Naive thymus-derived CD8-positive, alpha-beta T cell (primary cell): Measurements from ENCODE around the gene BMPR2. TPM values are rescaled to one million over a fixed set of nuclear protein-coding genes. Genes with fewer than 3 reads are reported as not detected.
A peak's percentile ranks its signal among the peaks of the same experiment; 100 is the strongest.
"Not testable (repeated sequence)": the region's sequence is repeated elsewhere in the genome, so short reads cannot be mapped to it uniquely, and the experiment has no call there.

ENCODE experiments used
- ATAC-seq, 2 donors: fragments of 150-1000 bp; cut with Tn5 transposase in 1 of 2; sonication (Bioruptor Pico), chemical (Tn5 transposase) in 1 of 2; 1 replicate in 1 of 2; 2 replicates in 1 of 2; pipeline ENCODE4 v1.10.0; 2021; ENCODE audit warnings: mild to moderate bottlenecking in 2 of 2, moderate library complexity in 2 of 2
- POLR2A ChIA-PET: fragments of 350-600 bp; sonication (Branson Sonifier 250); formaldehyde crosslinking; loops from one replicate; lab custom pipeline; 2021; ENCODE audit warnings: antibody characterized with exemption; lab: Charles Lee
- DNase-seq, 10 donors: peaks; one replicate each; pipeline versions ENCODE4 v3.0.0 to v3.0.0-alpha.2; 2020 to 2022
- H3K27ac Mint-ChIP-seq, 10 donors: one replicate each; pipeline ENCODE4 v1.8.0; 2020 to 2022; ENCODE audit warnings: mild to moderate bottlenecking in 10 of 10, mixed read lengths in 10 of 10, moderate library complexity in 4 of 10, inconsistent platforms in 1 of 10
- H3K27me3 Mint-ChIP-seq, 5 donors: one replicate each; pipeline ENCODE4 v1.8.0; 2021 to 2022; ENCODE audit warnings: mixed read lengths in 5 of 5
- H3K36me3 Mint-ChIP-seq, 3 donors: one replicate each; pipeline ENCODE4 v1.8.0; 2020 to 2022; ENCODE audit warnings: mixed read lengths in 3 of 3, mild to moderate bottlenecking in 2 of 3, inconsistent platforms in 1 of 3
- H3K4me1 Mint-ChIP-seq, 4 donors: one replicate each; pipeline ENCODE4 v1.8.0; 2021 to 2022; ENCODE audit warnings: mixed read lengths in 4 of 4
- H3K4me3 Mint-ChIP-seq, 10 donors: one replicate each; pipeline ENCODE4 v1.8.0; 2020 to 2022; ENCODE audit warnings: mild to moderate bottlenecking in 10 of 10, mixed read lengths in 10 of 10, moderate library complexity in 6 of 10, inconsistent platforms in 1 of 10
- H3K9me3 Mint-ChIP-seq, 9 donors: one replicate each; pipeline ENCODE4 v1.8.0; 2020 to 2022; ENCODE audit warnings: mixed read lengths in 9 of 9, mild to moderate bottlenecking in 3 of 9, inconsistent platforms in 1 of 9, moderate library complexity in 1 of 9
- polyA plus RNA-seq, 3 donors: library from polyadenylated mRNA; unstranded; fragments of 300-500 nt; fragmentation: Illumina TruSeq; gene quantifications; one replicate each; pipeline ENCODE4 v1.2.3, GENCODE V29; 2021
- total RNA-seq, 8 experiments: library from RNA in 2 of 8; stranded (reverse) in 2 of 8; gene quantifications; one replicate each; pipeline ENCODE4 v1.2.3 and lab custom pipeline; 2021 to 2026

The BMPR2 gene
- total and polyA plus RNA-seq, 5 experiments from 2014 or later = 3.0 to 35.4 (median 4.6) TPM

DNA sequence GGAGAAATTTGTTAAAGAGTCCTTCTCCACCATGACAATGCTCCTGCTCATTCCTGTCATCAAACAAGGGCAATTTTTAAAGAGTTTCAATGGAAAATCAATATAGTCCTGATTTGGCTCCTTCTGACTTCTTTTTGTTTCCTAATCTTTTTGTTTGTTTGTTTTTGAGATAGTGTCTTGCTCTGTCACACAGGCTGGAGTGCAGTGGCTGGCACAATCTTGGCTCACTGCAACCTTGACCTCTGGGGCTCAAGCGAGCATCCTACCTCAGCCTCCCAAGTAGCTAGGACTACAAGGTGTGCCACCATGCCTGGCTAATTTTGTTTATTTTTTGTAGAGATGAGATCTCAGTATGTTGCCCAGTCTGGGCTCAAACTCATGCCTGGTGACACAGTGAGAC, 58.3 kb downstream of the BMPR2 start:
- Mint-ChIP-seq H3K27me3 (no peaks in the 10 kb centered on the region), H3K4me1 (peaks cover 0 to 6% (median under 1%) of the 10 kb centered on the region in 4 donors), H3K9me3 (peaks cover 0 to 3% (median under 1%) of the 10 kb centered on the region in 9 donors), H3K4me3 (no peak overlapping the region), H3K27ac (peak overlapping the region in 2 of 10 donors; percentile 69 to 83), H3K36me3 (peaks cover under 1 to 3% (median 2%) of the 10 kb centered on the region in 3 donors)
- DNase-seq (no peak), ATAC-seq (no peak)
- POLR2A ChIA-PET = no interaction called here

DNA sequence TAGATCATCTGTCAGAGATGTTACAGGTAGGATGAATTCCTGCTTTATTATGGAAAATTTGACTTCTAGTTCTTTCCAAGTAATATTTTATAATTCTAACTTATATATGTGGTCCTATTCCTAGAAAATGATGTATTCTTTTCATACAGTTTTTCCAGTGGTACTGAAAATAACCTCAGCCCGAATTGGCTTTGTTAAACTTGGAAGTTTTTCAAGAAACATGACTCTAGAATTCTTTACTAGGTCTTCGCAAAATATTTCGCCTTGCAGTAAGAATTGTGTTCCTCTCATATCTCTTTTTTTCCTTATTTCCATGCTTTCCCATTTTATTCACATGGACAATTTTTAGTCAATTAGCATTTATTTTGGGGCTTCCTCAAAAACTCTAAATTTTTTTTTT, 60.5 kb downstream of the BMPR2 start:
- Mint-ChIP-seq H3K27me3 (no peaks in the 10 kb centered on the region), H3K36me3 (peaks cover 0 to 3% (median 0%) of the 10 kb centered on the region in 3 donors), H3K9me3 (no peaks in the 10 kb centered on the region), H3K27ac (no peak overlapping the region), H3K4me3 (no peak overlapping the region), H3K4me1 (peaks cover 0 to 6% (median under 1%) of the 10 kb centered on the region in 4 donors)
- no peak for DNase-seq
- no peak for ATAC-seq
- POLR2A ChIA-PET = no interaction called here

DNA sequence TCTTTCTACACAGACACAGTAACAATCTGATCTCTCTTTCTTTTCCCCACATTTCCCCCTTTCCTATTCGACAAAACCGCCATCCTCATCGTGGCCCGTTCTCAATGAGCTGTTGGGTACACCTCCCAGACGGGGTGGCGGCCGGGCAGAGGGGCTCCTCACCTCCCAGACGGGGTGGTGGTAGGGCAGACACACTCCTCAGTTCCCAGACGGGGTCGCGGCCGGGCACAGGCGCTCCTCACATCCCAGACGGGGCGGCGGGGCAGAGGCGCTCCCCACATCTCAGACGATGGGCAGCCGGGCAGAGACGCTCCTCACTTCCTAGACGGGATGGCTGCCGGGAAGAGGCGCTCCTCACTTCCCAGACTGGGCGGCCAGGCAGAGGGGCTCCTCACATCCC, 64.0 kb downstream of the BMPR2 start:
- H3K4me3 Mint-ChIP-seq, POLR2A ChIA-PET, H3K27ac Mint-ChIP-seq, DNase-seq, ATAC-seq, H3K4me1 Mint-ChIP-seq, H3K36me3 Mint-ChIP-seq, H3K27me3 Mint-ChIP-seq, H3K9me3 Mint-ChIP-seq: not testable (repeated sequence)

DNA sequence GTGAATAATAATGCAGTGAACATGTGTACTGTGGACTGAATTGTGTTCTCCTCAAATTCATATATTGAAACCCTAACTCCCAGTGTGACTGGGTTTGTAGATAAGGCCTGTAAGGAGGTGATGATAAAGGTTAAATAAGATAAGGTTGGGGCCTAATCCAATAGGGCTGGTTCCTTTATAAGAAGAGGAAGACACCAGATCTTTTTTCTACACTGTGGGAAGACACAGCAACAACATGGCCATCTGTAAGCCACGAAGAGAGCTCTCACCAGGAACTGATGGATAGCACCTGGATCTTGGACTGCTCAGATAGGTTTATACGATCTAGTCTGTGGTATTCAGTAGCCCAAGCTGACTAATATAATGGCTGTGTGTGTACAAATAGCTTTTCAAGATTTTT, 66.8 kb downstream of the BMPR2 start:
- Mint-ChIP-seq H3K4me3 (no peak overlapping the region), H3K4me1 (peaks cover 2 to 7% (median 4%) of the 10 kb centered on the region in 4 donors), H3K27me3 (no peaks in the 10 kb centered on the region), H3K9me3 (no peaks in the 10 kb centered on the region), H3K27ac (no peak overlapping the region), H3K36me3 (peaks cover 0 to 3% (median 2%) of the 10 kb centered on the region in 3 donors)
- no peak for DNase-seq
- no peak for ATAC-seq
- POLR2A ChIA-PET = no interaction called here

DNA sequence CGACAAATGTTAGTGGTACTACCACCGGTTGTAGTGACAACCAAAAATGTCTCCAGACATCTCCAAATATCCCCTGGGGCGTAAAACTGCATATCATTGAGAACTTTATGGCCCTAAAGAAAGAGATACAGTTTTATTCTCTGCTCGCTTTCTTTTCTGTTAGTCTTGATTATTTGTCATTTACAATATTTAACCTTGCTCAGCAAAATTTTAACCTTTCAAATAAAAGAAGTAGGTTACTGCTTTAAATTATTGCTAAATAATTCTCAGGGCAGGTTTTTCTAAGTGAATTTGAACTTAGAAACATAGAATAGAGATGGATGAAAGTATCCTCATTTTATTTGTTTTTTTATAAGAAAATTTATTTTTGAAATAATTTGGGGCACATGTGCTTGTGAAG, 67.9 kb downstream of the BMPR2 start:
- no peak overlapping the region for H3K27ac Mint-ChIP-seq
- no peaks in the 10 kb centered on the region for H3K9me3 Mint-ChIP-seq
- POLR2A ChIA-PET = no interaction called here
- peaks cover 3 to 7% (median 4%) of the 10 kb centered on the region in 4 donors for H3K4me1 Mint-ChIP-seq
- ATAC-seq (no peak), DNase-seq (no peak)
- H3K36me3 Mint-ChIP-seq = peaks cover 4 to 5% (median 4%) of the 10 kb centered on the region in 3 donors
- no peaks in the 10 kb centered on the region for H3K27me3 Mint-ChIP-seq
- no peak overlapping the region for H3K4me3 Mint-ChIP-seq

DNA sequence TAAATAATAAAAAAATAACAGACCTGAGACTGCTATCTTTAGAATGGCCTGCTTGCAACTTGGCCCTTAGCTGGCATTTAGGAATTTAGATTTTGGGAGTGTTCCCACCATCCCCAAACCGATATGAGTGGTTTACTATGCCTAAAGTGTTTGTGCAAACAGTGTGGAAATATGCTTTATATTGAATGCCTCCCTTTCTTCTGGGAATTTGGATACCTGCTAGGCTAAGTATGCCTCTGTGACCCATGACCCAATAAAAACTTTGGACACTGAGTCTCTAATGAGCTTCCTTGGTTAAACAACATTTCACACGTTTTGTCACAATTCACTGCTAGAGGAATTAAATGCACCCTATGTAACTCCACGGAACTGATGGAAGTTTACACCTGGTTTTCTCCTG, 73.2 kb downstream of the BMPR2 start:
- Mint-ChIP-seq H3K36me3 (peaks cover 2 to 8% (median 4%) of the 10 kb centered on the region in 3 donors), H3K4me1 (peaks cover 0 to 4% (median 0%) of the 10 kb centered on the region in 4 donors), H3K27ac (no peak overlapping the region), H3K4me3 (no peak overlapping the region), H3K9me3 (peaks cover 0 to 1% (median 0%) of the 10 kb centered on the region in 9 donors), H3K27me3 (no peaks in the 10 kb centered on the region)
- DNase-seq (no peak), ATAC-seq (no peak)
- POLR2A ChIA-PET = no interaction called here

DNA sequence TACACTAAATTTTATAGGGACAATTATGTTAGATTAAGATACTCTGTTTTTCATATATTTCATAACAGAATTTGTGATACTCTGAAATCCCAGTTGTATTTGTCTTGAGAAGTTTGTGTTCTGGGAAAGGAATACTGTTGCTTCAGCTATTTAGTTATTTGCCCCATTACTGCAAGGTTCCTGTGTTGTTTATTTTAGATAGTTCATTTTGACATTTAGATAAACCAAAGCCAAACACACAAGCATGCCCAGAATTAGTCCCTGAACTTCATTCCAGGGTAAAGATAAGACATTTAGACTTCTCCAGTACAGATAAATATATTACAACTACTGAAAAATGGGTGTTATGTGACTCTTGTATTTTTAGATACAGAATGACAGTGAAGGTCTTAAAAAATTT, 74.7 kb downstream of the BMPR2 start:
- H3K36me3 Mint-ChIP-seq = peaks cover 4 to 14% (median 4%) of the 10 kb centered on the region in 3 donors
- ATAC-seq = no peak
- no peak overlapping the region for H3K27ac Mint-ChIP-seq
- H3K4me3 Mint-ChIP-seq = no peak overlapping the region
- H3K4me1 Mint-ChIP-seq = peaks cover 0 to 4% (median 0%) of the 10 kb centered on the region in 4 donors
- POLR2A ChIA-PET = no interaction called here
- H3K27me3 Mint-ChIP-seq = no peaks in the 10 kb centered on the region
- no peak for DNase-seq
- H3K9me3 Mint-ChIP-seq = peaks cover 0 to 3% (median 0%) of the 10 kb centered on the region in 9 donors

DNA sequence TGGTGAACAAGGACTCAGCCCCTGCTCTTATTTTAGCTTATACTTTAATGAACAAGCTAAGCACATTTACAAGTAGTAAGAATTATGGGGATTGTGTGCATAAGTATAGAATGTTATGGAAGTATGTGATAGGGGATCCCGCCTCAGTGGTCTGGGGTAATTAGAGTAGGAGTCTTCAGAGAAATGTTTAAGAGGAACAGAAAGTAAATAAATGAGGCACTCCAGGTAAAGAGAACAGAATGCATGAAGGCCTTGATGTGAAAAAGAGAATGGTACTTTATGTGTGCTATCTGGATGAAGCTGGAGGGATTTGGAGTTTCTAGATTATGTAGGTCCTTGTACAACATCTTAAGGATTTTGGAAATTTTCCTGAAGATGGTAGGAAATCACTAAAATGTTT, 76.6 kb downstream of the BMPR2 start:
- Mint-ChIP-seq H3K4me1 (peaks cover 0 to 4% (median 0%) of the 10 kb centered on the region in 4 donors), H3K27ac (no peak overlapping the region), H3K9me3 (peaks cover 0 to 3% (median 0%) of the 10 kb centered on the region in 9 donors), H3K36me3 (peaks cover 4 to 14% (median 4%) of the 10 kb centered on the region in 3 donors), H3K27me3 (no peaks in the 10 kb centered on the region), H3K4me3 (no peak overlapping the region)
- POLR2A ChIA-PET = no interaction called here
- DNase-seq (no peak), ATAC-seq (no peak)

DNA sequence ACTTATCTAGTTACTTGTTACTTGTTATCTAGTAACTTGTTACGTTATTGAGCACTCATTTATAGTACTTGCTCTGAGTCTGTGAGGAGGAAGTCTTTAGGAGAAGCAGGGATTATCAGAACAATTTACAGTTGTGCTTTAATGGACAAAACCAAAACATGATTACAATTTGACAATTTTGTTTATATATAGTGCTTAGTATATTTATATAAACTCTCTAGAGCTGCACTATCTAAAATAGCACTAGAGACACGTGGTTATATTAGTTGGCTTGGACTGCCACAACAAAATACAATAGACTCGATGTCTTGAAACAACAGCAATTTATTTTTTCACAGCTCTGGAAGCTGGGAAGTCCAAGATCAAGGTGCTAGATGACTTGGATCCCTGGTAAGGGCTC, 78.4 kb downstream of the BMPR2 start:
- no peak overlapping the region for H3K4me3 Mint-ChIP-seq
- DNase-seq (no peak), ATAC-seq (no peak)
- H3K36me3 Mint-ChIP-seq = peaks cover 2 to 12% (median 4%) of the 10 kb centered on the region in 3 donors
- H3K27me3 Mint-ChIP-seq = no peaks in the 10 kb centered on the region
- H3K4me1 Mint-ChIP-seq = peaks cover 0 to 4% (median 0%) of the 10 kb centered on the region in 4 donors
- H3K9me3 Mint-ChIP-seq = peaks cover 0 to 2% (median 0%) of the 10 kb centered on the region in 9 donors
- H3K27ac Mint-ChIP-seq = no peak overlapping the region
- POLR2A ChIA-PET = no interaction called here

DNA sequence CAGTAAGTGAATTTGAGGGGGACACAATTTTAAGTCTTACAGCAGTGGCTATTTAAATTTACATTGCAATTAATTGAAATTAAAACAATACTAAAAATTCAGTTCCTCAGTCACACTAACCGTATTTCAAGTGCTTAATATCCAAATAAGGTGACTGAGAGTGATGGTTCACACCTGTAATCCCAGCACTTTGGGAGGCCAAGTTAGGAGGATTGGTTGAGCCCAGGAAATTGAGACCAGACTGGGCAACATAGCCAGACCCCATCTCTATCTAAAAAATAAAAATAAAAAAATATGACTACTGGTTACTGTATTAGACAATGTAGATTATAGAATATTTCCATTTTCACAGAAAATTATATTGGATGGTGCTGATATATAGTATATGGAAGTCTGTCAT, 79.0 kb downstream of the BMPR2 start:
- DNase-seq = no peak

DNA sequence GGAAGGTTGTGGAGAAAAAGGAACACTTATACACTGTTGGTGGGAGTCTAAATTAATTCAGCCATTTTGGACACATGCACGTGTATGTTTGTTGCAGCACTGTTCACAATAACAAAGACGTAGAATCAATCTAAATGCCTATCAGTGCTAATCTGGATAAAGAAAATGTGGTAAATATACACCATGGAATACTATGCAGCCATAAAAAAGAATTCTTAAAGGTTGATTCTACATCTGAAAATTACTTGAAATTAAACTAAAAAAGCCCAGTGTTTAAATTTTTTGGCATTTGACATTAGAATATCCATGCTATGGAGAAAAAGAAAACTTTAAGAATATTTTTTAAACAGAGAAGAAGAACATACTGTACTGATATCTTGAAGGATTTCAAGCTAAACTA, 84.0 kb downstream of the BMPR2 start:
- no peaks in the 10 kb centered on the region for H3K27me3 Mint-ChIP-seq
- no peak overlapping the region for H3K27ac Mint-ChIP-seq
- ATAC-seq = no peak
- no peak overlapping the region for H3K4me3 Mint-ChIP-seq
- H3K9me3 Mint-ChIP-seq = peaks cover 0 to 7% (median 0%) of the 10 kb centered on the region in 9 donors
- H3K4me1 Mint-ChIP-seq = peaks cover 0 to 2% (median 0%) of the 10 kb centered on the region in 4 donors
- POLR2A ChIA-PET = no interaction called here
- H3K36me3 Mint-ChIP-seq = peaks cover 5 to 11% (median 10%) of the 10 kb centered on the region in 3 donors
- DNase-seq = no peak

More for the DNA sequence above, 79.0 kb downstream of the BMPR2 start:
- POLR2A ChIA-PET = interaction anchor here (0.6 kb wide), 1 partner anchor 1253 kb away, joined by 7 read pairs; no protein-coding TSS in a partner anchor
- ATAC-seq = no peak
- peaks cover 0 to 7% (median 0%) of the 10 kb centered on the region in 9 donors for H3K9me3 Mint-ChIP-seq
- peaks cover 0 to 4% (median 0%) of the 10 kb centered on the region in 4 donors for H3K4me1 Mint-ChIP-seq
- no peak overlapping the region for H3K4me3 Mint-ChIP-seq
- no peaks in the 10 kb centered on the region for H3K27me3 Mint-ChIP-seq
- no peak overlapping the region for H3K27ac Mint-ChIP-seq
- H3K36me3 Mint-ChIP-seq = peaks cover 4 to 13% (median 5%) of the 10 kb centered on the region in 3 donors

DNA sequence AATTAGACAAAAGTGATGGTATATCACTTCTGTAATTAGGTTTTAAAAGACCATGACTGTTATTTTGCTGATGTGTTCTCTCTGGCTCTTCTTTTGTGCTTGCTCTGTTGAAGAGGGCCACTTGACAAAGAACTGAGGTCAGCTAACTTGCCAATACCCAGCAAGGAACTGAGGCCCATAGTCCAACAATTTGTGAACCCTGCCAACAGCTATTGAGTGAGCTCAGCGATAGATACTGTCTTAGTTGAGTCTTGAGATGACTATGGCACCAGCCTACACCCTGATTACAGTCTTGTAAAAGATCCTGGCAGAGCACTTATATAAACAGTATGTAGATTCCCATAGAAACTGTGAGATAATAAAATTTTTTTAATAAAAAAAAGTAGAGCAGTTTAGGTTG, 103.0 kb downstream of the BMPR2 start:
- Mint-ChIP-seq H3K27ac (peak overlapping the region in 3 of 10 donors; percentile 5 to 67 (median 34)), H3K4me3 (no peak overlapping the region), H3K27me3 (no peaks in the 10 kb centered on the region), H3K9me3 (no peaks in the 10 kb centered on the region), H3K4me1 (peaks cover 0 to 3% (median 1%) of the 10 kb centered on the region in 4 donors), H3K36me3 (peaks cover 0 to 17% (median 6%) of the 10 kb centered on the region in 3 donors)
- POLR2A ChIA-PET = no interaction called here
- DNase-seq (no peak), ATAC-seq (no peak)

DNA sequence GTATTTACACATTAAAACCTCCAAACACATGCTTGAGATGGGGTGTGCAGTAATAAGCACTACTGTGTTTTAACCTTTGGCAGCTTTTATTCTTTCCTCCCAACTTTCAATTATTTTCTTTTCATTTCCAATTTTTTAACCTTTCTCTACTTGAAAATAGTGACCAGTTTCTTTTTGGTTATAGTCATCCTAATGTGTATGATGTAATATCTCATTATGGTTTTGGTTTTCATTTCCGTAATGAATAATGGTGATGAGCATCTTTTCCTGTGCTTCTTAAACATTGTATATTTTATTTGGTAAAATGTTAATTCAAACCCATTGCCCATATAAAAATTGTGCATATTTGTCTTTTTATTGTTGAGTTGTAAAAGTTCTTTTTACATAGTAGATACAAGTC, 103.5 kb downstream of the BMPR2 start:
- ATAC-seq = no peak
- peaks cover 0 to 3% (median 1%) of the 10 kb centered on the region in 4 donors for H3K4me1 Mint-ChIP-seq
- H3K36me3 Mint-ChIP-seq = peaks cover 0 to 15% (median 6%) of the 10 kb centered on the region in 3 donors
- no peak for DNase-seq
- no peaks in the 10 kb centered on the region for H3K27me3 Mint-ChIP-seq
- no peaks in the 10 kb centered on the region for H3K9me3 Mint-ChIP-seq
- POLR2A ChIA-PET = no interaction called here
- H3K27ac Mint-ChIP-seq = no peak overlapping the region
- no peak overlapping the region for H3K4me3 Mint-ChIP-seq

DNA sequence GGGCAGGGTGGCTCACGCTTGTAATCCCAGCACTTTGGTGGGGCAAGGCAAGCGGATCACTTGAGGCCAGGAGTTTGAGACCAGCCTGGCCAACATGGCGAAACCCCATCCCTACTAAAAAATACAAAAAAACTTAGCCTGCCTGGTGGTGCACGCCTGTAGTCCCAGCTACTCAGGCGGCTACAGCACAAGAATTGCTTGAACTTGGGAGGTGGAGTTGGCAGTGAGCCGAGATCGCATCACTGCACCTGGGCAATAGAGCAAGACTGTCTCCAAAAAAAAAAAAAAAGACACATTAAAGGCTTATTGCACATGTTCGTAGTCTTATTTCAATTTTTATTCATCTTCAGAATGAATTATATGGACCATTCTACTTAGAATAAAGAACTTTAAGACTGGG, 110.2 kb downstream of the BMPR2 start:
- H3K4me1 Mint-ChIP-seq = no peaks in the 10 kb centered on the region
- no peak overlapping the region for H3K4me3 Mint-ChIP-seq
- ATAC-seq = no peak
- no peak for DNase-seq
- POLR2A ChIA-PET = interaction anchor here (0.7 kb wide), 1 partner anchor 705 kb away, joined by 3 read pairs; no protein-coding TSS in a partner anchor
- no peaks in the 10 kb centered on the region for H3K9me3 Mint-ChIP-seq
- peaks cover 0 to 19% (median 6%) of the 10 kb centered on the region in 3 donors for H3K36me3 Mint-ChIP-seq
- no peak overlapping the region for H3K27ac Mint-ChIP-seq
- no peaks in the 10 kb centered on the region for H3K27me3 Mint-ChIP-seq
